Left lung (tissue), 10 donors: Measurements from ENCODE around the gene SLK. TPM values are rescaled to one million over a fixed set of nuclear protein-coding genes. Genes with fewer than 3 reads are reported as not detected.

Experiments used
- ATAC-seq: fragments of 200-7000 bp; cut with Tn5 transposase; one replicate; pipeline ENCODE4 v1.9.1; 2020; ENCODE audit warnings: moderate library complexity
- DNase-seq, 4 donors: peaks; one replicate each; pipeline ENCODE4 v3.0.0-alpha.2; 2013 to 2020
- H3K27ac ChIP-seq, 2 donors: fragments of 200-600 bp; sonication (generic) in 1 of 2; one replicate each; pipeline versions ENCODE4 v1.5.0 to v1.8.0; 2020 to 2021
- H3K27me3 ChIP-seq, 2 donors: fragments of 200-600 bp; sonication (generic) in 1 of 2; one replicate each; pipeline versions ENCODE4 v1.5.0 to v1.8.0; 2020 to 2021
- H3K36me3 ChIP-seq, 2 donors: fragments of 200-600 bp; sonication (generic) in 1 of 2; one replicate each; pipeline versions ENCODE4 v1.5.0 to v1.8.0; 2020 to 2021
- H3K4me1 ChIP-seq, 2 donors: fragments of 200-600 bp; one replicate each; pipeline ENCODE4 v1.8.0; 2021
- H3K4me3 ChIP-seq, 2 donors: fragments of 200-600 bp; sonication (generic) in 1 of 2; one replicate each; pipeline versions ENCODE4 v1.5.0 to v1.8.0; 2020 to 2021; ENCODE audit warnings: mild to moderate bottlenecking in 1 of 2
- H3K9me3 ChIP-seq, 2 donors: fragments of 200-600 bp; sonication (generic) in 1 of 2; one replicate each; pipeline versions ENCODE4 v1.5.0 to v1.8.0; 2020 to 2021
- intact Hi-C, 2 donors: fragments of 100-400 bp; cut with DNase I; formaldehyde crosslinking; loops; one replicate each; pipeline versions ENCODE4 v1.11.2 to v1.14.2; 2022
- polyA plus RNA-seq, 6 donors: library from polyadenylated mRNA; unstranded; fragments of 120-200 nt; gene quantifications; one replicate each; pipeline ENCODE4 v1.2.1, GENCODE V29; 2013; ENCODE audit not compliant: insufficient read length in 6 of 6
- total RNA-seq, 2 donors: library from RNA; stranded (reverse); fragmentation: NEBNext Ultra II Directional; extraction: Animal tissue kit (Norgen Biotek cat#: 25700); gene quantifications; one replicate each; pipeline ENCODE4 v1.2.1, GENCODE V29; 2021
- TF ChIP-seq, protein P1 (sequence below), 2 donors: fragments of 200-600 bp; sonication (generic) in 1 of 2; IDR thresholded peaks; one replicate each; pipeline versions ENCODE4 v1.5.0 to v1.8.0; 2021; ENCODE audit warnings: antibody characterized with exemption in 2 of 2
- donor health status: DM: no; HTN: yes; CAD: no.
- donor health status: DM: no; HTN: no; CAD: no.

SLK gene
- total and polyA plus RNA-seq, 8 donors, result 52.1 to 68.1 (median 63.2) TPM

DNA sequence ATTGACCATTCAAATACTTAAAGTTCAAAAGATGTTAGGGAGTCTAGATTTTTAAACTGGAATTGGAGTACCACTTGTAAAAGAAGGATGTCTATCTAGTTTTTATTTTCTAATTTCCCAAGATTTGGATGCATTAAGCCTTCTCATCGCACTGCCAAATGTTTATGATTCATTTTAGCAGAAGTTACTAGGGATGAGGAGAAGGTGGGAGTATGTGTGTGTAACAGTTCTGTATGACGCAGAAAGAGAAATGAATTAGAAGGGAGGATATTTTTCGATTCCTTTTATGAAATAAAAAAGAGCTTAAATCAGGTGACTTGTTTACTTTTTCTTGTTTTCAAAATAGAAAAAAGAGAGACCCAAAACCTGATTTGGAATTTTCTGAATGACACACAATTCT lies 6.8 kb upstream of the SLK start:
- no peaks in the 10 kb centered on the region for H3K27me3 ChIP-seq
- no peak for ATAC-seq
- DNase-seq, result no peak
- no peaks in the 10 kb centered on the region for H3K9me3 ChIP-seq
- intact Hi-C loops, result no loop called here
- TF ChIP-seq, protein P1, sequence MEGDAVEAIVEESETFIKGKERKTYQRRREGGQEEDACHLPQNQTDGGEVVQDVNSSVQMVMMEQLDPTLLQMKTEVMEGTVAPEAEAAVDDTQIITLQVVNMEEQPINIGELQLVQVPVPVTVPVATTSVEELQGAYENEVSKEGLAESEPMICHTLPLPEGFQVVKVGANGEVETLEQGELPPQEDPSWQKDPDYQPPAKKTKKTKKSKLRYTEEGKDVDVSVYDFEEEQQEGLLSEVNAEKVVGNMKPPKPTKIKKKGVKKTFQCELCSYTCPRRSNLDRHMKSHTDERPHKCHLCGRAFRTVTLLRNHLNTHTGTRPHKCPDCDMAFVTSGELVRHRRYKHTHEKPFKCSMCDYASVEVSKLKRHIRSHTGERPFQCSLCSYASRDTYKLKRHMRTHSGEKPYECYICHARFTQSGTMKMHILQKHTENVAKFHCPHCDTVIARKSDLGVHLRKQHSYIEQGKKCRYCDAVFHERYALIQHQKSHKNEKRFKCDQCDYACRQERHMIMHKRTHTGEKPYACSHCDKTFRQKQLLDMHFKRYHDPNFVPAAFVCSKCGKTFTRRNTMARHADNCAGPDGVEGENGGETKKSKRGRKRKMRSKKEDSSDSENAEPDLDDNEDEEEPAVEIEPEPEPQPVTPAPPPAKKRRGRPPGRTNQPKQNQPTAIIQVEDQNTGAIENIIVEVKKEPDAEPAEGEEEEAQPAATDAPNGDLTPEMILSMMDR (IDR thresholded peaks at IDR 0.05), result no peak
- H3K4me1 ChIP-seq, result no peaks in the 10 kb centered on the region
- no peaks in the 10 kb centered on the region for H3K36me3 ChIP-seq
- no peak overlapping the region for H3K4me3 ChIP-seq
- H3K27ac ChIP-seq, result no peak overlapping the region

DNA sequence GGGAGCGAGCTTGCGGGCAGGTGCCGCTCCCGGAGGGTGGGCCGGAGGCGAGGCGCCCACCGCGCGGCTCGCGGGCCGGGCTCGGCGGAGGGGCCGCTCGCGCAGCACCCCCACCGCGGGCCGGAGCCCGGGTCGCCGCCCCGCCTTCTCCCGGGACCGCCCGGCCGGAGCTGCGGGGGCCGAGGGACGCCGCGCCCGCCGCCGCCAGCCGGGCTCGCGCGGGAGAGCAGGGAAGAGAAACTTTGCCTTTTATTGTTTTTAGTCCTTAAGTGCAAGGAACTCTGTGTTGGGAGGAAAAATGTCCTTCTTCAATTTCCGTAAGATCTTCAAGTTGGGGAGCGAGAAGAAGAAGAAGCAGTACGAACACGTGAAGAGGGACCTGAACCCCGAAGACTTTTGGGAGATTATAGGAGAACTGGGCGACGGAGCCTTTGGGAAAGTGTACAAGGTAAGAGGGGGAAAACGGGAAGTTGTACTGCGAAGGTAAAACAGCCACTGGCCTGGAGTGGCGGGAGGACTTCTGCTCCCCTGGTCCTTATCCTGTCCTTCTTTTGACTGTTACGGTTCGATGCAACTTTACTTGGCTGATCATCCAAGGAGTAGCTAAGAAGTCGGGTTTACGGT lies 620 bp downstream of the SLK start:
- peak overlapping the region; percentile 64 to 81 for H3K4me3 ChIP-seq
- DNase-seq, result peak in 2 of 4 donors; percentile 38 to 53
- peaks cover 3 to 40% of the 10 kb centered on the region in 2 donors for H3K4me1 ChIP-seq
- no peaks in the 10 kb centered on the region for H3K36me3 ChIP-seq
- no peaks in the 10 kb centered on the region for H3K27me3 ChIP-seq
- TF ChIP-seq, protein P1 (IDR thresholded peaks at IDR 0.05), result no peak
- peak; percentile 42 for ATAC-seq
- H3K9me3 ChIP-seq, result no peaks in the 10 kb centered on the region
- peak overlapping the region; percentile 96 to 98 for H3K27ac ChIP-seq
- intact Hi-C loops, result no loop called here

DNA sequence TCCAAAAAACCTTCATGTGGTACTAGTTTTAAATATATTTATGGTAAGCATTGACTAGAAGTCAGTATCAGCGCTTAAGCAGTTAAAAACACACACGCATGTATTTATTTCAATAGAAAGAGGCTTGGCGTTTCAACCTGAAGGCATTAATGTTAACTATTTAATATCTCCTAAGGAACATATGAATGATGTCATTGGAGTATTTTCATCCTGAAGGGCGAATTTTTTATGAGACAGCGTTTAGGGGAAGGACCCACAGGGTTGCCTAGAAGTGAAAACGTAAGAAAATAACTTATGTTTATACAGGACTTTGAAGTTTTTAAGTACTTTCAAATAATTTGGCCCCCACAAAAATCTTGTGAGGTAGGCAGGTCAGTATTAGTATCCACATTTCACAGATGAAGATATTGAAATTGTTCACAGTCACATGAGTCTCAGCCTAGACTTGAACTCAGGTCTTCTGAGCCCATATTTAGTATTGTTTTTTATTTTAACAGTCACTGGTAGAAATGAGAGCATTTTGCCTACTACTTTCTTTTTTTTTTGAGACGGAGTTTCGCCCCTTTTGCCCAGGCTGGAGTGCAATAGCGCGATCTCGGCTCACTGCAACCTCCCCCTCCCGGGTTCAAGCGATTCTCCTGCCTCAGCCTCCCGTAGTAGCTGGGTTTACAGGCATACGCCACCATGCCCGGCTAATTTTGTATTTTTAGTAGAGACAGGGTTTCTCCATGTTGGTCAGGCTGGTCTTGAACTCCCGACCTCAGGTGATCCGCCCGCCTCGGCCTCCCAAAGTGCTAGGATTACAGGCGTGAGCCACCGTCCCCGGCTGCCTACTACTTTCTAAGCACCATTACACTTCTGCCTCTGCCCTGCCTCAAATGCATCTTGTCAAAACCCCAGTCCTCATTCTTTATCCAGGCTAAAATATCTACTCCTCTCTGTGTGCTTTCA lies 1.8 kb downstream of the SLK start:
- Histone ChIP-seq H3K4me1 (peaks cover 3 to 40% of the 10 kb centered on the region in 2 donors), H3K9me3 (no peaks in the 10 kb centered on the region), H3K36me3 (no peaks in the 10 kb centered on the region), H3K4me3 (peak overlapping the region; percentile 64 to 81), H3K27ac (peak overlapping the region; percentile 96 to 98), H3K27me3 (no peaks in the 10 kb centered on the region)
- intact Hi-C loops, result no loop called here
- DNase-seq (no peak), ATAC-seq (peak; percentile 1)
- TF ChIP-seq, protein P1 (IDR thresholded peaks at IDR 0.05), result no peak

DNA sequence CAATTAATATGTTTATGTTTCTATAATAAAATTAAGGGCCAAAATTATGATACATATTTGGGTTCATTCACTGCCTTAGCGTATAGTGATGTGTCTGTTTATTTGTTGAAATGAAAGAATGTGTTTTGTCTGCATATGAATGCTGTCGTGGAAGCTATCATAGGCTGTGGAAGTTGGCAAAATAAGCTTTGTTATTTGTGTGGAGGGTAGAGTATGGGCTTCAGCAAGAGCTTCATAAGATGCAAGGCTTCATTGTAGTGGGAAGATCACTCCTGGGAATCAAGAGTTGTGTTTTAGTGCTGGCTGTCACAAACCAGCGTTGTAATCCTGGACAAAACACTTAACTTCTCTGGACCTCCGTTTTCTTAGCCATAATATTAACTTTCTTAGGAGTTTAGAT lies 2.5 kb downstream of the SLK start:
- ATAC-seq (peak; percentile 1), DNase-seq (no peak)
- Histone ChIP-seq H3K4me1 (peaks cover 3 to 40% of the 10 kb centered on the region in 2 donors), H3K9me3 (no peaks in the 10 kb centered on the region), H3K27ac (peak overlapping the region; percentile 96 to 98), H3K4me3 (peak overlapping the region; percentile 64 to 81), H3K27me3 (no peaks in the 10 kb centered on the region), H3K36me3 (no peaks in the 10 kb centered on the region)
- intact Hi-C loops, result no loop called here
- TF ChIP-seq, protein P1 (IDR thresholded peaks at IDR 0.05), result no peak
